ENCODE data around the gene POU2F1.

Gene POU2F1

GRCh38 chr1:167365360-167365759 is 144.7 kb downstream of the POU2F1 start:
- DNase-seq (ENCODE audit: low read depth, low spot score), result no peak

GRCh38 chr1:167367705-167368104 is 147.0 kb downstream of the POU2F1 start:
- DNase-seq (ENCODE audit: low read depth, low spot score), result no peak

- DNase-seq (ENCODE audit: low read depth, low spot score), result no peak
These were observed 148.5 kb downstream of the POU2F1 start for GRCh38 chr1:167369175-167369574.

- no peak for DNase-seq (ENCODE audit: low read depth, low spot score)
These were observed 149.2 kb downstream of the POU2F1 start for GRCh38 chr1:167369933-167370332.

- DNase-seq (ENCODE audit: low read depth, low spot score), result no peak
These were observed 150.3 kb downstream of the POU2F1 start for GRCh38 chr1:167371030-167371429.

GRCh38 chr1:167373398-167373797 is 152.7 kb downstream of the POU2F1 start:
- DNase-seq (ENCODE audit: low read depth, low spot score), result no peak

GRCh38 chr1:167373986-167374385 is 153.3 kb downstream of the POU2F1 start:
- DNase-seq (ENCODE audit: low read depth, low spot score), result no peak

GRCh38 chr1:167375949-167376348 is 155.3 kb downstream of the POU2F1 start:
- DNase-seq (ENCODE audit: low read depth, low spot score), result no peak

- DNase-seq (ENCODE audit: low read depth, low spot score), result no peak
These were observed 166.7 kb downstream of the POU2F1 start for GRCh38 chr1:167387251-167387910.

- DNase-seq (ENCODE audit: low read depth, low spot score), result no peak
These were observed 168.3 kb downstream of the POU2F1 start for GRCh38 chr1:167388976-167389375.

- DNase-seq (ENCODE audit: low read depth, low spot score), result no peak
These were observed 171.6 kb downstream of the POU2F1 start for GRCh38 chr1:167392200-167392696.

- no peak for DNase-seq (ENCODE audit: low read depth, low spot score)
These were observed 179.8 kb downstream of the POU2F1 start for GRCh38 chr1:167400359-167400953.

- peak; percentile 68 for DNase-seq (ENCODE audit: low read depth, low spot score)
These were observed 180.7 kb downstream of the POU2F1 start for GRCh38 chr1:167401260-167401873.

GRCh38 chr1:167404161-167404888 is 183.6 kb downstream of the POU2F1 start:
- DNase-seq (ENCODE audit: low read depth, low spot score), result peak; percentile 17

- no peak for DNase-seq (ENCODE audit: low read depth, low spot score)
These were observed 184.2 kb downstream of the POU2F1 start for GRCh38 chr1:167404908-167405307.

- DNase-seq (ENCODE audit: low read depth, low spot score), result no peak
These were observed 187.7 kb downstream of the POU2F1 start for GRCh38 chr1:167408355-167408754.

- DNase-seq (ENCODE audit: low read depth, low spot score), result no peak
These were observed 188.5 kb downstream of the POU2F1 start for GRCh38 chr1:167409183-167409582.

- no peak for DNase-seq (ENCODE audit: low read depth, low spot score)
These were observed 191.4 kb downstream of the POU2F1 start for GRCh38 chr1:167412072-167412471.

- no peak for DNase-seq (ENCODE audit: low read depth, low spot score)
These were observed 192.2 kb downstream of the POU2F1 start for GRCh38 chr1:167412920-167413319.

- no peak for DNase-seq (ENCODE audit: low read depth, low spot score)
These were observed 192.6 kb downstream of the POU2F1 start for GRCh38 chr1:167413328-167413727.

GRCh38 chr1:167416506-167416905 is 195.8 kb downstream of the POU2F1 start:
- DNase-seq (ENCODE audit: low read depth, low spot score), result no peak

GRCh38 chr1:167418391-167418790 is 197.7 kb downstream of the POU2F1 start:
- DNase-seq (ENCODE audit: low read depth, low spot score), result no peak

Data from astrocyte of the hippocampus (primary cell).